Effector memory CD4-positive, alpha-beta T cell (primary cell): ENCODE measurements around the gene PLCB4.

ENCODE experiments used
- DNase-seq, 3 donors: peaks; one replicate each; pipeline ENCODE4 v3.0.0-alpha.2; 2020
- H3K27ac ChIP-seq: 2 replicates; pipeline ENCODE4 v1.7.0; 2013; ENCODE audit warnings: mild to moderate bottlenecking, low read length, moderate library complexity; ENCODE audit not compliant: insufficient read depth, poor library complexity, severe bottlenecking
- H3K27me3 ChIP-seq: replicated peaks from 2 replicates; pipeline ENCODE4 v1.7.0; 2013; ENCODE audit warnings: mild to moderate bottlenecking, low read length; ENCODE audit not compliant: insufficient read depth, control insufficient read depth, poor library complexity, severe bottlenecking
- H3K36me3 ChIP-seq: 2 replicates; pipeline ENCODE4 v1.7.0; 2013; ENCODE audit warnings: mild to moderate bottlenecking, low read length, moderate library complexity; ENCODE audit not compliant: control insufficient read depth, insufficient read depth
- H3K4me1 ChIP-seq: 2 replicates; pipeline ENCODE4 v1.7.0; 2013; ENCODE audit warnings: low read length, mild to moderate bottlenecking; ENCODE audit not compliant: control insufficient read depth, insufficient read depth, poor library complexity, severe bottlenecking
- H3K4me3 ChIP-seq: 2 replicates; pipeline ENCODE4 v1.7.0; 2013; ENCODE audit warnings: low read length, low read depth, mild to moderate bottlenecking; ENCODE audit not compliant: insufficient read depth, poor library complexity, severe bottlenecking
- H3K9me3 ChIP-seq: 2 replicates; pipeline ENCODE4 v1.7.0; 2013; ENCODE audit warnings: mild to moderate bottlenecking, low read length, moderate library complexity; ENCODE audit not compliant: control insufficient read depth

Gene PLCB4

DNA sequence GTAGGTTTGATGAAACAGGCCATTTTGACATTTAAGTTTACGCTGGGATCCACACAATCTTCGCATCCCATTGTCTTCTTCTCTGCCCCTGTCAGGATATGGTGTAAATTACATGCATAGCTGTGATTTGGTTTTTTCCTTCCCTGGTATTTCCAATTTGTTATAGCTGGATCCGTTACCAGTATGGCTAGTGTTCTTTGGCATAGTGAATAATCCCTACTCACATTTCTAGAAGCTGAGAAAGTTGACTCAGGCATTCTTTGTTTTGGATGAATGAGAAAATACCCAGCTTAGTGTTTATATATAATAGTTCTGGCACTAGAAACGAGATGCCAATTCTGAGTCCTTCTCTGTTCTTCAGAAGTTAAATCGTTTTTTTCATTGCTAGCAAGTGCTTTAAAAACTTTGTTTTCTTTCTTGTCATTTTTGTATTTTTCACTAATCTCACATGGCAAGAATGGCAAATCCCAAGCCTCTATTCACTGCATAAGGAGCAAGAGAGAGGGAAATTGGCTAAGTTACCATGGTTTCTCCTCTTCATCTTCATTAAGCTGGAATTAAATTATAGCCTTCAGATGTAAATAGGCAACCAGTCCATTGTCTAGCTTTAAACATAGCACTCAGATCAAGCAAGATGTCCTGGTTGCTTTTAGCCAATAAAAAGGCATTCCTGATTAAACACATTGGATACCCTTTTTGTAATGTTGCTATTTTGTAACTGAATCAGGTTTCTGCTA lies 353.6 kb downstream of the PLCB4 start:
- DNase-seq: no peak
- Histone ChIP-seq H3K4me3 (no peak overlapping the region), H3K27me3 (no peaks in the 10 kb centered on the region), H3K4me1 (no peaks in the 10 kb centered on the region), H3K36me3 (no peaks in the 10 kb centered on the region), H3K27ac (no peak overlapping the region), H3K9me3 (no peaks in the 10 kb centered on the region)

DNA sequence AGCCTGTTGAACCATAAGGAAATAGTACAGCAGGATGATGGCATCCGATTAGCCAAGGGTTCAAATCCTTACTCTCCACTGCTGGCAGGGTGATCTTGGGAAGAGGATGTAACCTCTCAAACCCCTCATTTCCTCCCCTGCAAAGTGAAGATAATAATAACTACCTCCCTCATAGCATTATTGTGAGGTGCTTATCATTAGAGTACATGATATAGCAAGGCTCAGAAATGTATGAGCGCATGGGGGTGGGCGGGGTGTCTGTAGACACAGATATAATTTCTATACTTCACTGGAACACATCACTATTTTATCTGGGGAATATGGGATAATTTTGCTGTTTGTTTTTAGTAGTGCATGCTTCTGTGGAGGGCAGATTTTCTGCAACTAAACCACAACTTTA lies 355.7 kb downstream of the PLCB4 start:
- Histone ChIP-seq H3K27me3 (no peaks in the 10 kb centered on the region), H3K4me3 (no peak overlapping the region), H3K9me3 (no peaks in the 10 kb centered on the region), H3K36me3 (no peaks in the 10 kb centered on the region), H3K27ac (no peak overlapping the region), H3K4me1 (no peaks in the 10 kb centered on the region)
- no peak for DNase-seq

DNA sequence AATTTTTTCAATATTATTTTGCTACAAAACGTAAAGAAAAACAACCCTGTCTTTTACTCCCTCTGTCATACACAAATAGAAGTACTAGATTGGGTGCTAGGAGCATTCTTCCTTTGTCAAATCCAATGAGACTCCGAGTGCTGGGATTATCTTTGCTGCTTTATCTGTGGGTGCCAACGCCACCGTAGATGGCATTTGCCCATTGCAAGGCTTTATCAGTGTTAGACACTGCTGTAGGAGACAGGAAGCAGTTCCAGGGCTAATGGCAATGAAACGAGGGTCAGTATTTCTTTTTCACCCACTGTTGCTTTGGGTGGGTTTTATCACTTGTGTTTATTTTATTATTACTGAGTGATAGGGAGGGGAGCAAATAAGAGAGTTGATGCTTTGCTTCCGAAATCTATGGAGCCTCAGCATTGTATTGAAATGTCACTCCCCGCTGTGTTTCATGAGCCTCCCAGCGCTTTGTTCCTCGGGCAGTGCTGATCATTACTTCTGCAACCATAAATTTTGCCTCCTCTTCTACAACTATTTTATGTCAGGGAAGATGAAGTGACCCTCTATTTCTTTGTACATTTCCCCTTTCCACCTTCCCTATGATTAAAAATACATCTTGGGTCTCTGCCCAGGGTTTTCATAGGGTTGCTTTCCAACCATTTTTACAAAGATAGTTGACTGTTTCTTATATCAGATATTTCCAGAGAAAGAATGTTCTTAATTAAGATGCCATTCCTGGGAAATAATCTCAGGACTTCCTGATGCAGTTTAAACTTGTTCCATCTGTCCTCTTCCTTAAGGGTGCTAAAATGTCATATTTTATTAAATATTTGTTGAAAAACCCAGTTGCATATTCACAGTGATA lies 358.8 kb downstream of the PLCB4 start:
- no peak overlapping the region for H3K4me3 ChIP-seq
- no peaks in the 10 kb centered on the region for H3K36me3 ChIP-seq
- no peak overlapping the region for H3K27ac ChIP-seq
- no peaks in the 10 kb centered on the region for H3K4me1 ChIP-seq
- H3K9me3 ChIP-seq: no peaks in the 10 kb centered on the region
- DNase-seq: no peak
- H3K27me3 ChIP-seq: no peaks in the 10 kb centered on the region

DNA sequence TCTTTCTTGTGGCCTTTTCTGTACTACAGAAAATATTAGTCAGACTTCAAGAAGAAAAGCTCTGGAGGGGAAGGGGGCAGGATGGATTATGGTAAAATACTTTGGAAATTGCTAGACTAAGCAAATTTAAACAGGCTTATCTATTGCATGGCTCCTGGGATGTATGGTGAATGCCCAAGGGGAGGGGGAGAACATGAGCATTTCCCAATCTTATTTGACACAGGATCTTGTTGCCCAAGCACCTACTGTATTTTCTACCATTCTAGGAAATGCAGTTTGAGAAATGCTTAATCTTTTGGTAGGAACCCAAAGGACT lies 359.4 kb downstream of the PLCB4 start:
- H3K4me1 ChIP-seq: no peaks in the 10 kb centered on the region
- H3K27ac ChIP-seq: no peak overlapping the region
- H3K9me3 ChIP-seq: no peaks in the 10 kb centered on the region
- DNase-seq: no peak
- no peaks in the 10 kb centered on the region for H3K36me3 ChIP-seq
- no peaks in the 10 kb centered on the region for H3K27me3 ChIP-seq
- H3K4me3 ChIP-seq: no peak overlapping the region

DNA sequence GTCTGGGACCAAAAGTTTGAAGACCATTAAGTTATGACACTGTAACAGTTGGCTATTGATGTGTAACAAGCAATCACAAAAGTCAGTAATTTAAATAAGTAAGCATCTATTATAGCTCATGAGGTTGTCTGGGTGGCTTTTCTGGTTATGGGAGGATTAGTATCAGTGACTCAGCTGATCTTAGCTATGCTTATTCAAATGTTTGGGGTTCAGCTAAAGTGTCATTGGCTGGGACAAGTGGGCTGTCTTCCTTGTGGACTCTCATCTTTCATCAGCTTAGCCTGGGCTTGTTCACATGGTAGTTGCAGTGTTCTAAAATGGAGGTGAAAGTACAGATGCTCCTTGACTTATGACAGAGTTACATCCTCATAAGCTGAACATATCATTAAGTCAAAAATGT lies 370.9 kb downstream of the PLCB4 start:
- Histone ChIP-seq H3K9me3 (no peaks in the 10 kb centered on the region), H3K36me3 (no peaks in the 10 kb centered on the region), H3K4me3 (no peak overlapping the region), H3K27ac (no peak overlapping the region), H3K27me3 (no peaks in the 10 kb centered on the region), H3K4me1 (no peaks in the 10 kb centered on the region)
- DNase-seq: no peak

DNA sequence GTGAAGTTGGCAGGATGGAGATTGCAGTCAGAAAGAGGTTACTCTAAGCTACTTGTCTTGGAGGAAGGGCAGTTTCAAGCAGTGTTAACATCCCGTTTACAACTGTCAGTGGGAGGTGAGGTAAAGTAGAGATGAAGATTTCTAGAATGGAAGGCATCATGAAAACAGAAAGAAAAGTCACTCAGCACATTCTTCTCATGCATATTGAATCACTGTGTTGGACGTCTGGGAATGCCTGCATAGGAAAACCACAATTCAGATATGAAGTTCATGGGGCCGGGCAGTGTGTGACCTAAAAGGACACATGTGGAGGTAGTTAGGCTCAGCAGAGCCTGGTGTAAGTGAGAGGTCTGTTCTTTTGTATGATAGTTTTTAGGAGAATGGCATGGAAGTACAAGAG lies 372.0 kb downstream of the PLCB4 start:
- Histone ChIP-seq H3K36me3 (no peaks in the 10 kb centered on the region), H3K9me3 (no peaks in the 10 kb centered on the region)

DNA sequence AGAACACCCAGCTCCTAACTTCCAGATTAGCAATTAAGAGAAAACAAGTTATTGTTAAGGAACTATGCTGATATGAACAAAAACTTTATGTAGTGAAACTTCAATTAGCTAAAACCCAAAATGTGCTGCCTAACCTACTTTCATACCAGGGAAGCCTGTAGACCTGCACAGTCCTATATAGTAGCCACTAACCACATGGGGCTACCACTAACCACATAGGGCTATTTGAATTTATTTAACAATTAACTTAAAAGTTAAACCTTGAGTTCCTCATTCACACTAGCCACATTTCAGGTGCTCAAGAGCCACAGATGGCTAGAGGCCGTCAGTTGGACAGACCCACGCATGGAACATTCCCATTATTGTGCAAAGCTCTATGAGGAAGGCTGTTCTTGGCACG lies 373.1 kb downstream of the PLCB4 start:
- H3K4me1 ChIP-seq: no peaks in the 10 kb centered on the region
- H3K4me3 ChIP-seq: no peak overlapping the region
- H3K36me3 ChIP-seq: no peaks in the 10 kb centered on the region
- H3K27me3 ChIP-seq: no peaks in the 10 kb centered on the region
- no peak overlapping the region for H3K27ac ChIP-seq
- DNase-seq: no peak
- no peaks in the 10 kb centered on the region for H3K9me3 ChIP-seq

More for the DNA sequence above, 372.0 kb downstream of the PLCB4 start:
- Histone ChIP-seq H3K27me3 (no peaks in the 10 kb centered on the region), H3K27ac (no peak overlapping the region), H3K4me1 (no peaks in the 10 kb centered on the region), H3K4me3 (no peak overlapping the region)
- no peak for DNase-seq

DNA sequence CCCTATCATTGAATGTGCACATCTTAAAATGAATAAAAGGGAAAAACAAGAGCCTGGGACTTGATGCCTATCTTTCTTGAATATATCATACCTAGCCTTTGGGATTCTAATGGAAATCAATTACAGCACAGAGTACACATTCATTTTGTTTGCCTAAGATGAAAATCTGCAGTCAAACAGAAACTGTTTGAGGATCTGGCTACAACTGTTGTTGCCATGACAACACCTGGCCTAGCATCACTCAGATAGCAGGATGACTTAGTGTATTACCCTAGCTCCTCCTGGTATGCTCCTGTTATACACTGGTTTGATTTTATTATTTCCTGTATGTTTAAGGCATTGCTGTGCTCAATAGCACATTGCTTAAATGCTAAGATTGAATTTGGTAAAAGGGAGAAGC lies 374.0 kb downstream of the PLCB4 start:
- no peak for DNase-seq
- H3K4me1 ChIP-seq: no peaks in the 10 kb centered on the region
- no peak overlapping the region for H3K27ac ChIP-seq
- H3K9me3 ChIP-seq: no peaks in the 10 kb centered on the region
- no peak overlapping the region for H3K4me3 ChIP-seq
- no peaks in the 10 kb centered on the region for H3K27me3 ChIP-seq
- H3K36me3 ChIP-seq: no peaks in the 10 kb centered on the region

DNA sequence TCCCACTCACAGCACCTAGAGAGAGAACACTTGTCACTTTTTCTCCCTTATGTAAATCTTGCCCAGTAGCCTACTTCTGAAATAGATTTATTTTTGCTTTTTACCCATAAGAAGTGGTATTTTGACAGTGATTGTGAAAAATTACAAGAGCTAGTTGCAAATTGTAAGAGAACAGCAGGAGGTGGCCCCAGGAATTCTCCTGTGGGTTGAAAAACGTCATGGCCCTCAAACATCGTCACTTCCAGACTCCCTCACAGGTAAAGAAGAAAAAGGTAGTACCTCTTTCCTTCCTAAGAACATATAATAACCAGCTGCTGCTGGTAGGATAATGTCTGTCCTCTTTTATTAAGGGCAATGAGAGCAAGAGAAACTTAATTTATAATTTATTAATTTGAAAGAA lies 376.0 kb downstream of the PLCB4 start:
- Histone ChIP-seq H3K27ac (no peak overlapping the region), H3K36me3 (no peaks in the 10 kb centered on the region), H3K4me3 (no peak overlapping the region), H3K4me1 (no peaks in the 10 kb centered on the region), H3K27me3 (no peaks in the 10 kb centered on the region), H3K9me3 (no peaks in the 10 kb centered on the region)
- DNase-seq: no peak

DNA sequence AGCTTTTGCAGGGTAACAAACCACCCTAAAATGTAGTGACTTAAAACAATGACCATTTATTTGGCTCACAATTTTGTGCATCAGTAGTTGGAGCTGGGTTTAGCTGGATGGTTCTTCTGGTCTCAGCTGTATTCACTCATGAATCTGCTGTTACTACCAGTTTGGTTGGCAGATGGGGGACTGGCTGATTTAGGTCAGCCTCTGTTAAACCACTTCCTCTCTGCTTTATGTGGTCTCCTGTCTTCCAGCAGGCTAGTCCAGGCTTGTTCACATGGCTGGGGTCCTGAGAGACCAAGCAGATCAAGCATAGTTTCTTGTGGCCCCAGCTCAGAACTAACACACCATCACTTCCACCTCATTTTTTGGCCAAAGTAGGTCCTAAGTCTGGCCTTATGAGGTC lies 378.3 kb downstream of the PLCB4 start:
- Histone ChIP-seq H3K4me3 (no peak overlapping the region), H3K4me1 (no peaks in the 10 kb centered on the region), H3K27me3 (no peaks in the 10 kb centered on the region), H3K36me3 (no peaks in the 10 kb centered on the region), H3K27ac (no peak overlapping the region), H3K9me3 (no peaks in the 10 kb centered on the region)
- no peak for DNase-seq
